OCI-LY7 (cell line): ENCODE measurements around the gene GAPDH. TPM values are rescaled to one million over a fixed set of nuclear protein-coding genes. Genes with fewer than 3 reads are reported as not detected.
"Not testable (repeated sequence)": the region's sequence is repeated elsewhere in the genome, so short reads cannot be mapped to it uniquely, and the experiment has no call there.

Experiments used
- BruUV-seq: library from RNA; stranded (reverse); fragments of 400-500 nt; replicated peaks from 2 replicates; lab custom pipeline; 2021; lab: Mats Ljungman, UMichigan
- CTCF ChIA-PET: fragments of 300-600 bp; sonication (Branson Sonifier 250); formaldehyde crosslinking; loops from one replicate; lab custom pipeline; 2022; ENCODE audit warnings: antibody characterized with exemption; ENCODE audit not compliant: unreplicated experiment; lab: Charles Lee
- POLR2A ChIA-PET: fragments of 300-600 bp; sonication (Branson Sonifier 250); formaldehyde crosslinking; loops from one replicate; lab custom pipeline; 2022; ENCODE audit warnings: antibody characterized with exemption; lab: Charles Lee
- DNase-seq: peaks from one replicate; pipeline ENCODE4 v3.0.0-alpha.2; 2015; ENCODE audit warnings: low spot score
- H2AFZ ChIP-seq: fragments of 200-600 bp; sonication (generic), shearing (Covaris generic); 2 replicates; pipeline ENCODE4 v1.6.1; 2014; ENCODE audit warnings: mild to moderate bottlenecking, antibody characterized with exemption, low read length, moderate library complexity
- H3K27ac ChIP-seq: fragments of 200-600 bp; sonication (generic); 2 replicates; pipeline ENCODE4 v1.5.1; 2014; ENCODE audit warnings: mixed run types, low read depth, mild to moderate bottlenecking, moderate library complexity, low read length, inconsistent platforms; ENCODE audit not compliant: poor library complexity, severe bottlenecking
- H3K36me3 ChIP-seq: fragments of 200-600 bp; sonication (generic); 2 replicates; pipeline ENCODE4 v1.6.1; 2014; ENCODE audit warnings: mild to moderate bottlenecking, antibody characterized with exemption, low read length, moderate library complexity, mixed read lengths; ENCODE audit not compliant: insufficient read depth
- H3K4me1 ChIP-seq: fragments of 200-600 bp; sonication (generic); 2 replicates; pipeline ENCODE4 v1.5.1; 2014; ENCODE audit warnings: mild to moderate bottlenecking, low read length; ENCODE audit not compliant: insufficient read depth, poor library complexity, severe bottlenecking
- H3K4me2 ChIP-seq: fragments of 200-600 bp; sonication (generic); 2 replicates; pipeline ENCODE4 v1.6.1; 2014; ENCODE audit warnings: mild to moderate bottlenecking, low read length
- H3K4me3 ChIP-seq: fragments of 200-600 bp; sonication (generic); 2 replicates; pipeline ENCODE4 v1.5.1; 2014; ENCODE audit warnings: mild to moderate bottlenecking, low read depth, low read length; ENCODE audit not compliant: poor library complexity, severe bottlenecking
- H3K79me2 ChIP-seq: fragments of 200-600 bp; sonication (generic); 2 replicates; pipeline ENCODE4 v1.6.1; 2016; ENCODE audit warnings: low read depth, mild to moderate bottlenecking, low read length, moderate library complexity, mixed read lengths; ENCODE audit not compliant: insufficient read depth
- H3K9me2 ChIP-seq: fragments of 200-600 bp; sonication (generic); 2 replicates; pipeline ENCODE4 v1.6.1; 2016; ENCODE audit warnings: mild to moderate bottlenecking, low read length, mixed read lengths; ENCODE audit not compliant: insufficient read depth
- H3K9me3 ChIP-seq: fragments of 200-600 bp; sonication (generic); 2 replicates; pipeline ENCODE4 v1.6.1; 2014; ENCODE audit warnings: mild to moderate bottlenecking, mixed run types, low read length, mixed read lengths
- H4K20me1 ChIP-seq: fragments of 200-600 bp; sonication (generic); 2 replicates; pipeline ENCODE4 v1.6.1; 2014; ENCODE audit warnings: mild to moderate bottlenecking, antibody characterized with exemption, low read length, moderate library complexity, mixed read lengths; ENCODE audit not compliant: insufficient read depth
- CTCF ChIP-seq: fragments of 200-600 bp; sonication (generic); conservative IDR thresholded peaks from 2 replicates; pipeline ENCODE4 v1.5.1; 2014; ENCODE audit warnings: mild to moderate bottlenecking, antibody characterized with exemption, low read length, moderate library complexity, mixed read lengths
- EZH2phosphoT487 ChIP-seq: fragments of 200-600 bp; sonication (generic); IDR thresholded peaks from 2 replicates; pipeline ENCODE4 v1.6.1; 2018; ENCODE audit warnings: low read depth, borderline replicate concordance, mild to moderate bottlenecking, mixed run types, antibody characterized with exemption, low read length, moderate library complexity, mixed read lengths
- intact Hi-C: fragments of 100-400 bp; cut with micrococcal nuclease; formaldehyde crosslinking; loops from one replicate; pipeline ENCODE4 v1.10.0; 2022; ENCODE audit not compliant: unreplicated experiment
- total RNA-seq, 2 experiments: library from RNA; depleted of rRNA in 1 of 2; stranded (reverse); fragments of >200 nt in 1 of 2; shearing (Covaris generic) in 1 of 2; gene quantifications; 2 replicates each; pipeline ENCODE4 v1.2.3, GENCODE V29; 2014 to 2022

The GAPDH gene
- total RNA-seq, 2 experiments from 2014 or later = 3,801 to 4,502 TPM

GRCh38 chr12:6494968-6495367 lies 39.3 kb upstream of the GAPDH start:
- H2AFZ ChIP-seq = no peak overlapping the region
- DNase-seq = peak; percentile 28
- H3K36me3 ChIP-seq = peaks cover 75% of the 10 kb centered on the region
- no TSS peak for BruUV-seq
- peak overlapping the region; percentile 98 for H3K4me2 ChIP-seq
- POLR2A ChIA-PET = interaction anchor here (0.6 to 3.4 kb wide), 13 partner anchors 8 to 229 kb away, joined by 3 to 14 read pairs (median 4); partner anchors contain the start of genes CD27, COPS7A, GAPDH and TAPBPL
- H3K79me2 ChIP-seq = peaks cover 63% of the 10 kb centered on the region
- peak overlapping the region; percentile 91 for H3K4me3 ChIP-seq
- H3K9me2 ChIP-seq = no peaks in the 10 kb centered on the region
- no peaks in the 10 kb centered on the region for H3K9me3 ChIP-seq
- intact Hi-C loops = loop anchor here (1.0 to 5.0 kb wide), 2 partner anchors 39 to 202 kb away; partner anchors contain the start of gene GAPDH
- CTCF ChIA-PET = interaction anchor here (0.6 to 0.9 kb wide), 2 partner anchors 43 to 54 kb away, joined by 3 read pairs; no protein-coding TSS in a partner anchor
- TF ChIP-seq CTCF (no peak), EZH2phosphoT487 (no peak)
- H3K27ac ChIP-seq = peak overlapping the region; percentile 96
- no peaks in the 10 kb centered on the region for H4K20me1 ChIP-seq
- H3K4me1 ChIP-seq = peaks cover 37% of the 10 kb centered on the region

- BruUV-seq, H3K4me3 ChIP-seq, DNase-seq, intact Hi-C loops, H3K9me2 ChIP-seq, H2AFZ ChIP-seq, H3K9me3 ChIP-seq, H4K20me1 ChIP-seq, CTCF ChIA-PET, H3K27ac ChIP-seq: not testable (repeated sequence)
- H3K4me1 ChIP-seq = peaks cover 28% of the 10 kb centered on the region
- peak overlapping the region; percentile 98; the same call in 1 of the 2 replicates for H3K4me2 ChIP-seq
- peaks cover 68% of the 10 kb centered on the region for H3K79me2 ChIP-seq
- POLR2A ChIA-PET = interaction anchor here (1.3 to 3.4 kb wide), 3 partner anchors 12 to 38 kb away, joined by 3 to 14 read pairs (median 6); partner anchors contain the start of genes GAPDH and VAMP1
- peaks cover 74% of the 10 kb centered on the region for H3K36me3 ChIP-seq
Observed at GRCh38 chr12:6497291-6497690, 37.0 kb upstream of the GAPDH start.

- Histone ChIP-seq H3K79me2 (peaks cover 76% of the 10 kb centered on the region), H4K20me1 (no peaks in the 10 kb centered on the region), H3K4me2 (no peak overlapping the region), H3K9me3 (no peaks in the 10 kb centered on the region), H3K36me3 (peaks cover 96% of the 10 kb centered on the region), H3K4me3 (no peak overlapping the region), H3K27ac (no peak overlapping the region), H3K9me2 (no peaks in the 10 kb centered on the region), H3K4me1 (peaks cover 20% of the 10 kb centered on the region), H2AFZ (no peak overlapping the region)
- no peak for DNase-seq
- BruUV-seq = no TSS peak
- intact Hi-C loops = no loop called here
- POLR2A ChIA-PET = interaction anchor here (1.2 to 1.5 kb wide), 2 partner anchors 29 to 34 kb away, joined by 3 to 4 read pairs; partner anchors contain the start of genes GAPDH and VAMP1
- TF ChIP-seq EZH2phosphoT487 = no peak
- TF ChIP-seq CTCF = no peak
- CTCF ChIA-PET = no interaction called here
Observed at GRCh38 chr12:6500466-6500865, 33.9 kb upstream of the GAPDH start.
